ENCODE results near the gene NPTX1. TPM values are rescaled to one million over a fixed set of nuclear protein-coding genes. Genes with fewer than 3 reads are reported as not detected.

Gene NPTX1
- total and polyA plus RNA-seq, 2 experiments from 2014 or later, result 3.4 to 20.5 TPM

GRCh38 chr17:80446645-80447405 lies 29.6 kb downstream of the NPTX1 start:
- peaks cover 4% of the 10 kb centered on the region; the same call in 2 of the 3 replicates for H3K4me1 Mint-ChIP-seq
- Histone ChIP-seq H3K79me2 (replicated peaks; ENCODE audit: insufficient read depth) (no peaks in the 10 kb centered on the region), H3F3A (replicated peaks; ENCODE audit: low read depth) (no peaks in the 10 kb centered on the region), H3K27ac (ENCODE audit: low read depth) (no peak overlapping the region), H3K27me3 (ENCODE audit: insufficient read depth) (no peaks in the 10 kb centered on the region), H2AFZ (no peak overlapping the region), H4K20me1 (replicated peaks; ENCODE audit: insufficient read depth) (no peaks in the 10 kb centered on the region), H3K4me1 (ENCODE audit: insufficient read depth) (no peaks in the 10 kb centered on the region), H3K9me2 (ENCODE audit: insufficient read depth) (no peaks in the 10 kb centered on the region), H3K36me3 (ENCODE audit: insufficient read depth) (no peaks in the 10 kb centered on the region), H3K4me2 (no peak overlapping the region), H3K4me3 (no peak overlapping the region)
- no peak overlapping the region for H3K27ac Mint-ChIP-seq
- no peaks in the 10 kb centered on the region for H3K36me3 Mint-ChIP-seq (ENCODE audit: low read depth)
- peaks cover 7% of the 10 kb centered on the region for H3K27me3 Mint-ChIP-seq (ENCODE audit: insufficient read depth, low read depth, poor library complexity)
- no peaks in the 10 kb centered on the region for H3K9me3 Mint-ChIP-seq
- ATAC-seq (no peak), DNase-seq (ENCODE audit: low spot score) (no peak)
- H3K4me3 Mint-ChIP-seq, result no peak overlapping the region
- no peak for TF ChIP-seq EZH2phosphoT487 (IDR thresholded peaks at IDR 0.05; ENCODE audit: unreplicated experiment)
- TF ChIP-seq POLR2AphosphoS5 (IDR thresholded peaks at IDR 0.05; ENCODE audit: low read depth), result no peak
- TF ChIP-seq ZNF331 (CRISPR knock-in tag; IDR thresholded peaks at IDR 0.05; ENCODE audit: low read depth), result no peak
- no peak for TF ChIP-seq ZNF114 (CRISPR knock-in tag; IDR thresholded peaks at IDR 0.05)
- TF ChIP-seq, protein P1, sequence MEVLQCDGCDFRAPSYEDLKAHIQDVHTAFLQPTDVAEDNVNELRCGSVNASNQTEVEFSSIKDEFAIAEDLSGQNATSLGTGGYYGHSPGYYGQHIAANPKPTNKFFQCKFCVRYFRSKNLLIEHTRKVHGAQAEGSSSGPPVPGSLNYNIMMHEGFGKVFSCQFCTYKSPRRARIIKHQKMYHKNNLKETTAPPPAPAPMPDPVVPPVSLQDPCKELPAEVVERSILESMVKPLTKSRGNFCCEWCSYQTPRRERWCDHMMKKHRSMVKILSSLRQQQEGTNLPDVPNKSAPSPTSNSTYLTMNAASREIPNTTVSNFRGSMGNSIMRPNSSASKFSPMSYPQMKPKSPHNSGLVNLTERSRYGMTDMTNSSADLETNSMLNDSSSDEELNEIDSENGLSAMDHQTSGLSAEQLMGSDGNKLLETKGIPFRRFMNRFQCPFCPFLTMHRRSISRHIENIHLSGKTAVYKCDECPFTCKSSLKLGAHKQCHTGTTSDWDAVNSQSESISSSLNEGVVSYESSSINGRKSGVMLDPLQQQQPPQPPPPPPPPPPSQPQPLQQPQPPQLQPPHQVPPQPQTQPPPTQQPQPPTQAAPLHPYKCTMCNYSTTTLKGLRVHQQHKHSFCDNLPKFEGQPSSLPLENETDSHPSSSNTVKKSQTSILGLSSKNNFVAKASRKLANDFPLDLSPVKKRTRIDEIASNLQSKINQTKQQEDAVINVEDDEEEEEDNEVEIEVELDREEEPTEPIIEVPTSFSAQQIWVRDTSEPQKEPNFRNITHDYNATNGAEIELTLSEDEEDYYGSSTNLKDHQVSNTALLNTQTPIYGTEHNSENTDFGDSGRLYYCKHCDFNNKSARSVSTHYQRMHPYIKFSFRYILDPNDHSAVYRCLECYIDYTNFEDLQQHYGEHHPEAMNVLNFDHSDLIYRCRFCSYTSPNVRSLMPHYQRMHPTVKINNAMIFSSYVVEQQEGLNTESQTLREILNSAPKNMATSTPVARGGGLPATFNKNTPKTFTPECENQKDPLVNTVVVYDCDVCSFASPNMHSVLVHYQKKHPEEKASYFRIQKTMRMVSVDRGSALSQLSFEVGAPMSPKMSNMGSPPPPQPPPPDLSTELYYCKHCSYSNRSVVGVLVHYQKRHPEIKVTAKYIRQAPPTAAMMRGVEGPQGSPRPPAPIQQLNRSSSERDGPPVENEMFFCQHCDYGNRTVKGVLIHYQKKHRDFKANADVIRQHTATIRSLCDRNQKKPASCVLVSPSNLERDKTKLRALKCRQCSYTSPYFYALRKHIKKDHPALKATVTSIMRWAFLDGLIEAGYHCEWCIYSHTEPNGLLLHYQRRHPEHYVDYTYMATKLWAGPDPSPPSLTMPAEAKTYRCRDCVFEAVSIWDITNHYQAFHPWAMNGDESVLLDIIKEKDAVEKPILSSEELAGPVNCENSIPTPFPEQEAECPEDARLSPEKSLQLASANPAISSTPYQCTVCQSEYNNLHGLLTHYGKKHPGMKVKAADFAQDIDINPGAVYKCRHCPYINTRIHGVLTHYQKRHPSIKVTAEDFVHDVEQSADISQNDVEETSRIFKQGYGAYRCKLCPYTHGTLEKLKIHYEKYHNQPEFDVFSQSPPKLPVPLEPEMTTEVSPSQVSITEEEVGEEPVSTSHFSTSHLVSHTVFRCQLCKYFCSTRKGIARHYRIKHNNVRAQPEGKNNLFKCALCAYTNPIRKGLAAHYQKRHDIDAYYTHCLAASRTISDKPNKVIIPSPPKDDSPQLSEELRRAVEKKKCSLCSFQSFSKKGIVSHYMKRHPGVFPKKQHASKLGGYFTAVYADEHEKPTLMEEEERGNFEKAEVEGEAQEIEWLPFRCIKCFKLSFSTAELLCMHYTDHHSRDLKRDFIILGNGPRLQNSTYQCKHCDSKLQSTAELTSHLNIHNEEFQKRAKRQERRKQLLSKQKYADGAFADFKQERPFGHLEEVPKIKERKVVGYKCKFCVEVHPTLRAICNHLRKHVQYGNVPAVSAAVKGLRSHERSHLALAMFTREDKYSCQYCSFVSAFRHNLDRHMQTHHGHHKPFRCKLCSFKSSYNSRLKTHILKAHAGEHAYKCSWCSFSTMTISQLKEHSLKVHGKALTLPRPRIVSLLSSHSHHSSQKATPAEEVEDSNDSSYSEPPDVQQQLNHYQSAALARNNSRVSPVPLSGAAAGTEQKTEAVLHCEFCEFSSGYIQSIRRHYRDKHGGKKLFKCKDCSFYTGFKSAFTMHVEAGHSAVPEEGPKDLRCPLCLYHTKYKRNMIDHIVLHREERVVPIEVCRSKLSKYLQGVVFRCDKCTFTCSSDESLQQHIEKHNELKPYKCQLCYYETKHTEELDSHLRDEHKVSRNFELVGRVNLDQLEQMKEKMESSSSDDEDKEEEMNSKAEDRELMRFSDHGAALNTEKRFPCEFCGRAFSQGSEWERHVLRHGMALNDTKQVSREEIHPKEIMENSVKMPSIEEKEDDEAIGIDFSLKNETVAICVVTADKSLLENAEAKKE (CRISPR knock-in tag; IDR thresholded peaks at IDR 0.05), result no peak
- TF ChIP-seq STAT1 (IDR thresholded peaks at IDR 0.05; ENCODE audit: unreplicated experiment), result no peak
